ENCODE data around the gene TAF6.

- no peak for TF ChIP-seq CTCF (IDR thresholded peaks at IDR 0.05)
- TF ChIP-seq POLR2A (IDR thresholded peaks at IDR 0.05), result no peak
These were observed 9.5 kb downstream of the TAF6 start for GRCh38 chr7:100109521-100110163.
